Stimulated activated CD8-positive, alpha-beta memory T cell treated with anti-CD3 and anti-CD28 coated beads, Interleukin-12 subunit alpha, Interleukin-12 subunit beta, amount 100 ng/mL, for 24 hours (primary cell): Measurements from ENCODE around the gene GRIA1.

Experiments used
- DNase-seq: peaks from one replicate; pipeline ENCODE4 v3.0.0-alpha.2; 2020; ENCODE audit errors: extremely low read depth

GRIA1 gene

GRCh38 chr5:153490118-153491037, at the start of gene GRIA1:
TSS of gene GRIA1 (plus strand) at chr5:153490670.
- no peak for DNase-seq

- no peak for DNase-seq
Observed at GRCh38 chr5:153445875-153446579, 44.4 kb upstream of the GRIA1 start.

GRCh38 chr5:153447534-153447933, 42.9 kb upstream of the GRIA1 start:
- DNase-seq, result no peak

- DNase-seq, result no peak
Observed at GRCh38 chr5:153456354-153456753, 34.1 kb upstream of the GRIA1 start.

- no peak for DNase-seq
Observed at GRCh38 chr5:153456993-153457392, 33.5 kb upstream of the GRIA1 start.

- DNase-seq, result no peak
Observed at GRCh38 chr5:153458268-153458667, 32.2 kb upstream of the GRIA1 start.

GRCh38 chr5:153459051-153459743, 31.3 kb upstream of the GRIA1 start:
- DNase-seq, result no peak

GRCh38 chr5:153460421-153460820, 30.0 kb upstream of the GRIA1 start:
- no peak for DNase-seq

GRCh38 chr5:153461341-153461740, 29.1 kb upstream of the GRIA1 start:
- DNase-seq, result no peak

- no peak for DNase-seq
Observed at GRCh38 chr5:153463806-153464205, 26.7 kb upstream of the GRIA1 start.

GRCh38 chr5:153467546-153467945, 22.9 kb upstream of the GRIA1 start:
- DNase-seq, result no peak

GRCh38 chr5:153469423-153469822, 21.0 kb upstream of the GRIA1 start:
- no peak for DNase-seq

- DNase-seq, result no peak
Observed at GRCh38 chr5:153470736-153471135, 19.7 kb upstream of the GRIA1 start.

- DNase-seq, result no peak
Observed at GRCh38 chr5:153476767-153477166, 13.7 kb upstream of the GRIA1 start.

GRCh38 chr5:153480401-153480800, 10.1 kb upstream of the GRIA1 start:
- no peak for DNase-seq

GRCh38 chr5:153483482-153483881, 7.0 kb upstream of the GRIA1 start:
- no peak for DNase-seq

GRCh38 chr5:153485641-153486040, 4.8 kb upstream of the GRIA1 start:
- DNase-seq, result no peak

GRCh38 chr5:153486771-153487170, 3.7 kb upstream of the GRIA1 start:
- no peak for DNase-seq

GRCh38 chr5:153489611-153490010, 859 bp upstream of the GRIA1 start:
- no peak for DNase-seq

GRCh38 chr5:153491038-153491744, 721 bp downstream of the GRIA1 start:
- DNase-seq, result no peak

GRCh38 chr5:153491856-153492255, 1.4 kb downstream of the GRIA1 start:
- no peak for DNase-seq

- no peak for DNase-seq
Observed at GRCh38 chr5:153496835-153497234, 6.4 kb downstream of the GRIA1 start.
